CMK (cell line): ENCODE data around the gene LDHAL6B.

Source experiments
- DNase-seq: peaks from one replicate; pipeline ENCODE4 v3.0.0-alpha.2; 2010; ENCODE audit warnings: low read depth

LDHAL6B gene

GRCh38 chr15:59251001-59251845, 44.6 kb downstream of the LDHAL6B start:
- DNase-seq, result no peak

- no peak for DNase-seq
Observed at GRCh38 chr15:59252137-59252536, 45.5 kb downstream of the LDHAL6B start.

- no peak for DNase-seq
Observed at GRCh38 chr15:59255680-59256336, 49.2 kb downstream of the LDHAL6B start.

- DNase-seq, result no peak
Observed at GRCh38 chr15:59256482-59256881, 49.8 kb downstream of the LDHAL6B start.

GRCh38 chr15:59257140-59257539, 50.5 kb downstream of the LDHAL6B start:
- no peak for DNase-seq
